GM20000 (cell line): ENCODE measurements around the gene COBLL1.

Source experiments
- DNase-seq: peaks from one replicate; pipeline ENCODE4 v3.0.0; 2012; ENCODE audit warnings: low spot score
- CTCF ChIP-seq: IDR thresholded peaks from 2 replicates; pipeline ENCODE4 v1.5.1; 2012; ENCODE audit warnings: mild to moderate bottlenecking, control low read depth; ENCODE audit errors: extremely low read depth, missing control alignments

Gene COBLL1

GRCh38 chr2:164793529-164793928 lies 48.1 kb downstream of the COBLL1 start:
- DNase-seq: no peak

GRCh38 chr2:164792316-164793170 lies 49.1 kb downstream of the COBLL1 start:
- TF ChIP-seq CTCF: no peak
- DNase-seq: no peak

More at GRCh38 chr2:164793529-164793928, 48.1 kb downstream of the COBLL1 start:
- TF ChIP-seq CTCF: no peak

GRCh38 chr2:164789968-164790367 lies 51.7 kb downstream of the COBLL1 start:
- no peak for TF ChIP-seq CTCF
- no peak for DNase-seq

GRCh38 chr2:164786787-164787186 lies 54.8 kb downstream of the COBLL1 start:
- TF ChIP-seq CTCF: no peak
- DNase-seq: no peak

- DNase-seq: no peak
- no peak for TF ChIP-seq CTCF
Observed at GRCh38 chr2:164785457-164785856, 56.2 kb downstream of the COBLL1 start.

- TF ChIP-seq CTCF: no peak
- no peak for DNase-seq
Observed at GRCh38 chr2:164784376-164784775, 57.2 kb downstream of the COBLL1 start.

- DNase-seq: no peak
- no peak for TF ChIP-seq CTCF
Observed at GRCh38 chr2:164782323-164782722, 59.3 kb downstream of the COBLL1 start.
